A549 (cell line): ENCODE measurements around the gene SPG11. TPM values are rescaled to one million over a fixed set of nuclear protein-coding genes. Genes with fewer than 3 reads are reported as not detected.

Experiments
- ATAC-seq, 2 experiments: fragments of 200-7000 bp in 1 of 2; fragments of >200 bp in 1 of 2; cut with Nextera tagmentation in 1 of 2; cut with Tn5 transposase in 1 of 2; 3 replicates each; pipeline versions ENCODE4 v1.8.0 to v1.9.1; 2018 to 2020; ENCODE audit warnings: mild to moderate bottlenecking in 1 of 2, moderate library complexity in 1 of 2
- CTCF ChIA-PET: fragments of 300-600 bp; sonication (Branson Sonifier 250); formaldehyde crosslinking; extraction: SDS; loops from one replicate; lab custom pipeline; 2021; ENCODE audit warnings: antibody characterized with exemption, inconsistent platforms; lab: Yijun Ruan, JAX
- POLR2A ChIA-PET: fragments of 350-600 bp; formaldehyde crosslinking; extraction: SDS; loops from one replicate; lab custom pipeline; 2021; ENCODE audit warnings: antibody characterized with exemption, inconsistent platforms; lab: Yijun Ruan, JAX
- DNase-seq, 2 experiments: peaks; one replicate each; pipeline versions ENCODE4 v3.0.0 to v3.0.0-alpha.2; 2011 to 2016; ENCODE audit warnings: low read depth in 1 of 2, low spot score in 1 of 2
- FAIRE-seq: peaks from 2 replicates; lab custom pipeline; 2011; peaks lifted over from hg19 to GRCh38; lab: Jason Lieb, UNC
- H3K27ac ChIP-seq, 2 experiments: fragments of >200 bp; sonication (Bioruptor Twin); formaldehyde crosslinking; 3 replicates each; pipeline ENCODE4 v1.5.1; 2016 to 2017
- H3K4me1 ChIP-seq: fragments of >200 bp; sonication (Bioruptor Twin); formaldehyde crosslinking; 3 replicates; pipeline ENCODE4 v1.6.1; 2016
- H3K4me2 ChIP-seq: fragments of >200 bp; sonication (Bioruptor Twin); formaldehyde crosslinking; 3 replicates; pipeline ENCODE4 v1.6.1; 2016
- H3K4me3 ChIP-seq: fragments of >200 bp; sonication (Bioruptor Twin); formaldehyde crosslinking; 3 replicates; pipeline ENCODE4 v1.5.1; 2016
- H3K9me3 ChIP-seq: fragments of >200 bp; sonication (Bioruptor Twin); formaldehyde crosslinking; 3 replicates; pipeline ENCODE4 v1.6.1; 2016
- CBX2 ChIP-seq: fragments of 200-600 bp; sonication (generic); IDR thresholded peaks from 2 replicates; pipeline ENCODE4 v1.6.1; 2016; ENCODE audit warnings: low read depth, mild to moderate bottlenecking, borderline replicate concordance
- CHD2 ChIP-seq: fragments of 150-350 bp; IDR thresholded peaks from 2 replicates; pipeline ENCODE4 v1.6.1; 2014; ENCODE audit warnings: low read length; ENCODE audit not compliant: partially characterized antibody
- CHD4 ChIP-seq: fragments of 200-600 bp; sonication (generic); IDR thresholded peaks from 2 replicates; pipeline ENCODE4 v1.6.1; 2016; ENCODE audit warnings: antibody characterized with exemption, mild to moderate bottlenecking, borderline replicate concordance
- E2F6 ChIP-seq: IDR thresholded peaks from 2 replicates; pipeline ENCODE4 v1.6.1; 2012; ENCODE audit warnings: low read depth, borderline replicate concordance
- ELK1 ChIP-seq: fragments of 150-350 bp; IDR thresholded peaks from 2 replicates; pipeline ENCODE4 v1.6.1; 2014; ENCODE audit warnings: low read depth, mild to moderate bottlenecking, low read length
- ESRRA ChIP-seq: fragments of 150-350 bp; IDR thresholded peaks from 2 replicates; pipeline ENCODE4 v1.6.1; 2014; ENCODE audit warnings: mild to moderate bottlenecking, low read length, borderline replicate concordance
- FOXS1 ChIP-seq: fragments of 250-450 bp; sonication (Bioruptor Pico); IDR thresholded peaks from 2 replicates; pipeline ENCODE4 v1.5.0; 2020; ENCODE audit warnings: mild to moderate bottlenecking, moderate library complexity
- HDAC2 ChIP-seq: fragments of 200-600 bp; sonication (generic); IDR thresholded peaks from 2 replicates; pipeline ENCODE4 v1.6.1; 2016
- HES2 ChIP-seq: fragments of >200 bp; sonication (Bioruptor Twin); formaldehyde crosslinking; IDR thresholded peaks from 2 replicates; pipeline ENCODE4 v1.6.1; 2016
- HOXA7 ChIP-seq: fragments of 250-450 bp; sonication (Bioruptor Pico); IDR thresholded peaks from 2 replicates; pipeline ENCODE4 v1.5.0; 2020; ENCODE audit warnings: mild to moderate bottlenecking, moderate library complexity
- HOXB13 ChIP-seq: fragments of 250-450 bp; sonication (Bioruptor Pico); IDR thresholded peaks from 2 replicates; pipeline ENCODE4 v1.5.0; 2020; ENCODE audit warnings: low read depth, mild to moderate bottlenecking, moderate library complexity
- KDM5A ChIP-seq: fragments of 200-600 bp; sonication (generic); IDR thresholded peaks from 2 replicates; pipeline ENCODE4 v1.6.1; 2016; ENCODE audit warnings: antibody characterized with exemption, mild to moderate bottlenecking
- MAX ChIP-seq: IDR thresholded peaks from 2 replicates; pipeline ENCODE4 v1.6.1; 2012
- NPAS2 ChIP-seq: fragments of 250-450 bp; sonication (Bioruptor Pico); IDR thresholded peaks from 2 replicates; pipeline ENCODE4 v1.8.0; 2022; ENCODE audit warnings: mild to moderate bottlenecking, moderate library complexity, borderline replicate concordance
- POLR2AphosphoS2 ChIP-seq: conservative IDR thresholded peaks from 2 replicates; pipeline ENCODE4 v1.6.1; 2012; ENCODE audit warnings: low read length, improper control_type of control experiment, inconsistent platforms
- RAD21 ChIP-seq, 2 experiments: fragments of >200 bp in 1 of 2; sonication (Bioruptor Twin) in 1 of 2; formaldehyde crosslinking in 1 of 2; IDR thresholded peaks in 1 of 2; conservative IDR thresholded peaks in 1 of 2; 2 replicates in 1 of 2; 3 replicates in 1 of 2; pipeline ENCODE4 v1.6.1; 2012 to 2018; ENCODE audit warnings: inconsistent platforms in 1 of 2
- SMC3 ChIP-seq: fragments of >200 bp; sonication (Bioruptor Twin); formaldehyde crosslinking; IDR thresholded peaks from 3 replicates; pipeline ENCODE4 v1.6.1; 2018; ENCODE audit warnings: inconsistent platforms
- TFCP2L1 ChIP-seq: fragments of 250-450 bp; sonication (Bioruptor Pico); IDR thresholded peaks from 2 replicates; pipeline ENCODE4 v1.5.0; 2021; ENCODE audit warnings: mild to moderate bottlenecking
- ZC3H11A ChIP-seq: fragments of 450-650 bp; IDR thresholded peaks from 2 replicates; pipeline ENCODE4 v1.6.1; 2014; ENCODE audit warnings: antibody characterized with exemption, mild to moderate bottlenecking
- ZFP36 ChIP-seq: fragments of 450-650 bp; IDR thresholded peaks from 2 replicates; pipeline ENCODE4 v1.6.1; 2014; ENCODE audit warnings: borderline replicate concordance; ENCODE audit not compliant: partially characterized antibody
- ZNF302 ChIP-seq: fragments of 250-450 bp; sonication (Bioruptor Pico); IDR thresholded peaks from 2 replicates; pipeline ENCODE4 v1.9.0; 2021; ENCODE audit warnings: inconsistent platforms, mild to moderate bottlenecking, moderate library complexity
- ZSCAN20 ChIP-seq: fragments of 250-450 bp; sonication (Bioruptor Pico); IDR thresholded peaks from 2 replicates; pipeline ENCODE4 v1.8.0; 2022; ENCODE audit warnings: mild to moderate bottlenecking, moderate library complexity
- WGBS: methylation state at CpG from one replicate; pipeline ENCODE4 v1.1.6; 2017; ENCODE audit errors: missing lambda C conversion rate; 5-methylcytosine and 5-hydroxymethylcytosine counted together
- polyA plus RNA-seq, 4 experiments: library from polyadenylated mRNA; depleted of rRNA in 3 of 4; stranded (reverse); fragments of >200 nt; fragmentation: RNase III in 1 of 4; extraction: RNeasy Plus Mini Kit Qiagen cat#74134 plus additional on column Dnase treatment in 1 of 4; gene quantifications; 2 replicates in 3 of 4; 3 replicates in 1 of 4; pipeline ENCODE4 v1.2.3, GENCODE V29; 2011 to 2017

The SPG11 gene
- polyA plus RNA-seq, 2 of the 4 experiments (the other 2 are of a cell fraction): 7.6 to 26.9 TPM

GRCh38 chr15:44530653-44531052 lies 132.8 kb downstream of the SPG11 start:
- TF ChIP-seq HOXB13 (CRISPR knock-in tag) (no peak), KDM5A (no peak), ZFP36 (no peak), SMC3 (no peak), POLR2AphosphoS2 (no peak), HDAC2 (no peak), TFCP2L1 (CRISPR knock-in tag) (no peak), ZC3H11A (no peak)
- ChIA-PET CTCF (no interaction called here), POLR2A (no interaction called here)
- Histone ChIP-seq H3K9me3 (no peaks in the 10 kb centered on the region), H3K4me3 (no peak overlapping the region), H3K4me2 (no peak overlapping the region), H3K4me1 (peaks cover 8% of the 10 kb centered on the region; the same call in 2 of the 3 replicates), H3K27ac (no peak overlapping the region)
- no peak for DNase-seq
- FAIRE-seq: no peak
- peak in 1 of 2 experiments; percentile 53; a peak in 4 of 6 replicates for ATAC-seq
- 94% methylated on average over 3 of the region's 3 CpGs for WGBS

- DNase-seq (no peak), ATAC-seq (peak in 1 of 2 experiments; percentile 17; a peak in 1 of 6 replicates)
- Histone ChIP-seq H3K4me1 (peaks cover 2% of the 10 kb centered on the region; the same call in 2 of the 3 replicates), H3K9me3 (no peaks in the 10 kb centered on the region)
- CTCF ChIA-PET: no interaction called here
- WGBS: 88% methylated on average over 10 of the region's 10 CpGs
- no peak for TF ChIP-seq CBX2
- TF ChIP-seq ESRRA: no peak
- no peak for TF ChIP-seq RAD21 (conservative IDR thresholded peaks at IDR 0.05 in 1 of 2, IDR thresholded peaks at IDR 0.05 in 1 of 2)
- TF ChIP-seq ELK1: no peak
- no peak for TF ChIP-seq FOXS1 (CRISPR knock-in tag)
- no peak for TF ChIP-seq CHD2
- TF ChIP-seq NPAS2 (CRISPR knock-in tag): no peak
- TF ChIP-seq E2F6: no peak
- TF ChIP-seq MAX: no peak
- TF ChIP-seq ZNF302: no peak
- no peak for TF ChIP-seq HDAC2
- TF ChIP-seq CHD4: no peak
- TF ChIP-seq HOXA7 (CRISPR knock-in tag): no peak
- no peak for TF ChIP-seq ZSCAN20 (CRISPR knock-in tag)
- no peak for TF ChIP-seq HES2
- TF ChIP-seq, all 56 proteins: peak for 0
- no peak overlapping the region for H3K4me2 ChIP-seq
- H3K27ac ChIP-seq: no peak overlapping the region
- no peak for FAIRE-seq
- POLR2A ChIA-PET: no interaction called here
- no peak overlapping the region for H3K4me3 ChIP-seq
Measured at GRCh38 chr15:44529864-44530604, 133.4 kb downstream of the SPG11 start.

GRCh38 chr15:44527241-44527640 lies 136.2 kb downstream of the SPG11 start:
- Histone ChIP-seq H3K4me2 (no peak overlapping the region), H3K9me3 (no peaks in the 10 kb centered on the region), H3K4me3 (no peak overlapping the region), H3K4me1 (no peaks in the 10 kb centered on the region), H3K27ac (no peak overlapping the region)
- ATAC-seq (no peak), FAIRE-seq (no peak), DNase-seq (no peak)
- ChIA-PET CTCF (no interaction called here), POLR2A (no interaction called here)
- no peak for TF ChIP-seq ELK1
- 83% methylated on average over 2 of the region's 2 CpGs for WGBS
